GM21723 (cell line): ENCODE measurements around the gene MLYCD.

ENCODE experiments used
- ATAC-seq: cut with Tn5 transposase; IDR thresholded peaks from one replicate; pipeline ENCODE4 v1.9.1; 2021; ENCODE audit warnings: mild to moderate bottlenecking, moderate library complexity; ENCODE audit not compliant: unreplicated experiment

MLYCD gene

GRCh38 chr16:83953796-83954576 lies 55.1 kb downstream of the MLYCD start:
- ATAC-seq, result no peak

- ATAC-seq, result no peak
These were observed 55.7 kb downstream of the MLYCD start for GRCh38 chr16:83954577-83955016.

- no peak for ATAC-seq
These were observed 56.6 kb downstream of the MLYCD start for GRCh38 chr16:83955218-83956130.

GRCh38 chr16:83956336-83957289 lies 57.7 kb downstream of the MLYCD start:
- peak; percentile 45 for ATAC-seq

GRCh38 chr16:83957296-83957855 lies 58.5 kb downstream of the MLYCD start:
- ATAC-seq, result no peak

- ATAC-seq, result no peak
These were observed 59.4 kb downstream of the MLYCD start for GRCh38 chr16:83958137-83958845.

- ATAC-seq, result no peak
These were observed 60.1 kb downstream of the MLYCD start for GRCh38 chr16:83958846-83959565.

- ATAC-seq, result no peak
These were observed 60.9 kb downstream of the MLYCD start for GRCh38 chr16:83959656-83960434.

- no peak for ATAC-seq
These were observed 61.8 kb downstream of the MLYCD start for GRCh38 chr16:83960521-83961249.

- ATAC-seq, result no peak
These were observed 62.7 kb downstream of the MLYCD start for GRCh38 chr16:83961591-83961990.

GRCh38 chr16:83963277-83964119 lies 64.6 kb downstream of the MLYCD start:
- ATAC-seq, result no peak

- ATAC-seq, result no peak
These were observed 65.9 kb downstream of the MLYCD start for GRCh38 chr16:83964684-83965443.

GRCh38 chr16:83965444-83966152 lies 66.7 kb downstream of the MLYCD start:
- ATAC-seq, result no peak

GRCh38 chr16:83966153-83966696 lies 67.3 kb downstream of the MLYCD start:
- no peak for ATAC-seq

- no peak for ATAC-seq
These were observed 68.2 kb downstream of the MLYCD start for GRCh38 chr16:83967091-83967490.
